CD4-positive, alpha-beta T cell treated with Interleukin-21 for 1 hour (primary cell): Measurements from ENCODE around the gene HOXD4.

Source experiments
- DNase-seq: peaks from one replicate; pipeline ENCODE4 v3.0.0-alpha.2; 2020

The HOXD4 gene

GRCh38 chr2:176193048-176193447, 41.7 kb downstream of the HOXD4 start:
- no peak for DNase-seq

GRCh38 chr2:176199902-176200301, 48.6 kb downstream of the HOXD4 start:
- DNase-seq: no peak

GRCh38 chr2:176200971-176201370, 49.6 kb downstream of the HOXD4 start:
- no peak for DNase-seq

GRCh38 chr2:176202491-176202890, 51.1 kb downstream of the HOXD4 start:
- DNase-seq: no peak
